Thoracic aorta (tissue), 2 donors: ENCODE results near the gene MAFB. TPM values are rescaled to one million over a fixed set of nuclear protein-coding genes. Genes with fewer than 3 reads are reported as not detected.

ENCODE experiments used
- ATAC-seq: fragments of 150-250 bp; one replicate; pipeline ENCODE4 v1.8.0; 2017; ENCODE audit warnings: low read depth; ENCODE audit not compliant: insufficient number of reproducible peaks, low FRiP score
- DNase-seq: peaks from one replicate; pipeline ENCODE4 v3.0.0-alpha.2; 2020; ENCODE audit warnings: low spot score
- H3K27ac ChIP-seq, 2 donors: fragments of 200-600 bp; sonication (generic); 1 replicate in 1 of 2; 2 replicates in 1 of 2; pipeline ENCODE4 v1.5.1; 2016; ENCODE audit warnings: mild to moderate bottlenecking in 2 of 2, moderate library complexity in 2 of 2
- H3K27me3 ChIP-seq: fragments of 200-600 bp; sonication (generic); replicated peaks from 2 replicates; pipeline ENCODE4 v1.6.0; 2016; ENCODE audit warnings: mild to moderate bottlenecking; ENCODE audit not compliant: insufficient read depth
- H3K36me3 ChIP-seq: fragments of 200-600 bp; sonication (generic); one replicate; pipeline ENCODE4 v1.5.1; 2016
- H3K4me1 ChIP-seq, 2 donors: fragments of 200-600 bp; sonication (generic); 1 replicate in 1 of 2; 2 replicates in 1 of 2; pipeline versions ENCODE4 v1.5.1 to v1.6.0; 2016; ENCODE audit warnings: low read depth in 2 of 2, mild to moderate bottlenecking in 1 of 2; ENCODE audit not compliant: control insufficient read depth in 1 of 2
- H3K4me3 ChIP-seq: fragments of 200-600 bp; sonication (generic); 2 replicates; pipeline ENCODE4 v1.5.1; 2016; ENCODE audit warnings: mild to moderate bottlenecking
- H3K9me3 ChIP-seq: fragments of 200-600 bp; sonication (generic); 2 replicates; pipeline ENCODE4 v1.5.1; 2016
- CTCF ChIP-seq: fragments of 200-600 bp; sonication (generic); IDR thresholded peaks from one replicate; pipeline ENCODE4 v1.5.1; 2019; ENCODE audit warnings: antibody characterized with exemption
- total RNA-seq, 2 donors: library from RNA; depleted of rRNA; stranded (reverse); fragments of >200 nt; gene quantifications; one replicate each; pipeline versions ENCODE4 v1.1.0 to v1.2.3, GENCODE V29; 2016

MAFB gene
- total RNA-seq, 2 donors from 2014 or later = 75.0 to 82.9 TPM

- H3K4me1 ChIP-seq = peaks cover 0 to 7% of the 10 kb centered on the region in 2 donors
- DNase-seq = no peak
- H3K9me3 ChIP-seq = no peaks in the 10 kb centered on the region
These were observed 10.7 kb downstream of the MAFB start for GRCh38 chr20:40678286-40678875.

GRCh38 chr20:40677343-40677924 lies 11.6 kb downstream of the MAFB start:
- Histone ChIP-seq H3K36me3 (no peaks in the 10 kb centered on the region), H3K9me3 (no peaks in the 10 kb centered on the region), H3K4me3 (no peak overlapping the region), H3K4me1 (peaks cover 0 to 6% of the 10 kb centered on the region in 2 donors), H3K27ac (no peak overlapping the region), H3K27me3 (no peaks in the 10 kb centered on the region)
- ATAC-seq (no peak), DNase-seq (no peak)
- no peak for TF ChIP-seq CTCF

More at GRCh38 chr20:40678286-40678875, 10.7 kb downstream of the MAFB start:
- Histone ChIP-seq H3K4me3 (no peak overlapping the region), H3K36me3 (no peaks in the 10 kb centered on the region), H3K27ac (no peak overlapping the region), H3K27me3 (no peaks in the 10 kb centered on the region)
- no peak for TF ChIP-seq CTCF
- no peak for ATAC-seq

- TF ChIP-seq CTCF = no peak
- H3K4me3 ChIP-seq = peak overlapping the region; percentile 26
- ATAC-seq = no peak
- no peaks in the 10 kb centered on the region for H3K9me3 ChIP-seq
- no peaks in the 10 kb centered on the region for H3K36me3 ChIP-seq
- H3K4me1 ChIP-seq = peaks cover 0 to 6% of the 10 kb centered on the region in 2 donors
- no peaks in the 10 kb centered on the region for H3K27me3 ChIP-seq
- no peak for DNase-seq
- H3K27ac ChIP-seq = no peak overlapping the region
These were observed 12.4 kb downstream of the MAFB start for GRCh38 chr20:40676491-40677269.

GRCh38 chr20:40675599-40676221 lies 13.3 kb downstream of the MAFB start:
- Histone ChIP-seq H3K4me3 (no peak overlapping the region), H3K36me3 (no peaks in the 10 kb centered on the region), H3K27me3 (no peaks in the 10 kb centered on the region), H3K27ac (no peak overlapping the region), H3K4me1 (peaks cover 0 to 6% of the 10 kb centered on the region in 2 donors), H3K9me3 (no peaks in the 10 kb centered on the region)
- no peak for TF ChIP-seq CTCF
- ATAC-seq (no peak), DNase-seq (no peak)

GRCh38 chr20:40673442-40673841 lies 15.6 kb downstream of the MAFB start:
- no peak for TF ChIP-seq CTCF
- H3K4me1 ChIP-seq = peaks cover 0 to 6% of the 10 kb centered on the region in 2 donors
- no peak overlapping the region for H3K4me3 ChIP-seq
- no peak overlapping the region for H3K27ac ChIP-seq
- no peaks in the 10 kb centered on the region for H3K27me3 ChIP-seq
- H3K9me3 ChIP-seq = no peaks in the 10 kb centered on the region
- ATAC-seq (no peak), DNase-seq (no peak)
- H3K36me3 ChIP-seq = no peaks in the 10 kb centered on the region
